ENCODE measurements around the gene ATP9B.

The ATP9B gene

DNA sequence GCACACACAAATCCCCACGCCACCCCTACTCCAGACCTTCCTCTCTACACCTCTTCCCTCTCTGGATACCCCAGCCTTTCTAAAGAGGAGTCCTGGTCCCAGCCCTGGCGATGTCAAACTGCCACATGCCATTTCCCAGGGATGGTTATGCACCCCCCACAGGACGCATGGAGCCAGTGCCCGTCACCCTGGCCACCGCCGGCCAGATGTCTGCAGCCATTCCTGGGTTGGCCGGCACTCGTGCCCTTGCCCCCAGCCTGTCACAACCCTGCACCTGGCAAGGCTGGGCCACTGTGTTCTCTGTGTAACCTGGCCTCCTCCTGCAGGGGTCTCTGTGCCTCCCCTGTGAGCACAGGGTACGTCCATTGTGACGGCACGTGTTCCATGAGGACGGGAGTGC, 268.4 kb downstream of the ATP9B start:
- Histone ChIP-seq H3K4me1 (ENCODE audit: control insufficient read depth, insufficient read depth, low read length, unreplicated experiment) (no peaks in the 10 kb centered on the region), H3K27ac (ENCODE audit: low read depth, low read length) (no peak overlapping the region), H3K36me3 (ENCODE audit: insufficient read depth, low read length) (peaks cover 26% of the 10 kb centered on the region; the same call in 1 of the 2 replicates)

DNA sequence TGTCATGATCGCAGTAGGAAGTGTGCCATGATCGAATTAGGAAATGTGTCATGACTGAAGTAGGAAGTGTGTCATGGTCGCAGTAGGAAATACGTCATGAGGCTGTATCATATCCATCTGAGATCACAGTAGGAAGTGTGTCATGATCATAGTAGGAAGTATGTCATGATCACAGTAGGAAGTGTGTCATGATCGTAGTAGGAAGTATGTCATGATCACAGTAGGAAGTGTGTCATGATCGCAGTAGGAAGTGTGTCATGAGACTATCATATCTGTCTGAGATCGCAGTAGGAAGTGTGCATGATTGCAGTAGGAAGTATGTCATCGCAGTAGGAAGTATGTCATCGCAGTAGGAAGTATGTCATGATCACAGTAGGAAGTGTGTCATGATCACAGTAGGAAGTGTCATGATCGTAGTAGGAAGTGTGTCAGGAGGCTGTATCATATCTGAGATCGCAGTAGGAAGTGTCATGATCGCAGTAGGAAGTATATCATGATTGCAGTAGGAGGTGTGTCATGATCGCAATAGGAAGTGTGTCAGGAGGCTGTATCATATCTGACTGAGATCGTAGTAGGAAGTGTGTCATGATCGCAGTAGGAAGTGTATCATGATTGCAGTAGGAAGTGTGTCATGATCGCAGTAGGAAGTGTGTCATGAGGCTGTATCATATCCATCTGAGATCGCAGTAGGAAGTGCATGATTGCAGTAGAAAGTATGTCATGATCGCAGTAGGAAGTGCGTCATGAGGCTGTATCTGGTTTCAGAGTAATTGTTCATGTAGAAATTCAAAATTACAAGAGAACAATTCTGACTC, 270.1 kb downstream of the ATP9B start:
- Histone ChIP-seq H3K27ac (ENCODE audit: low read depth, low read length) (no peak overlapping the region), H3K4me3 (ENCODE audit: low read depth, low read length) (no peak overlapping the region), H3K27me3 (ENCODE audit: insufficient read depth, low read length) (no peaks in the 10 kb centered on the region), H3K4me1 (ENCODE audit: control insufficient read depth, insufficient read depth, low read length, unreplicated experiment) (no peaks in the 10 kb centered on the region), H3K36me3 (ENCODE audit: insufficient read depth, low read length) (peaks cover 29% of the 10 kb centered on the region; the same call in 1 of the 2 replicates), H3K79me2 (ENCODE audit: control insufficient read depth, insufficient read depth, low read length, unreplicated experiment) (no peaks in the 10 kb centered on the region), H2AFZ (ENCODE audit: low read length, unreplicated experiment) (no peak overlapping the region)

More for the DNA sequence above, 268.4 kb downstream of the ATP9B start:
- Histone ChIP-seq H2AFZ (ENCODE audit: low read length, unreplicated experiment) (no peak overlapping the region), H3K27me3 (ENCODE audit: insufficient read depth, low read length) (no peaks in the 10 kb centered on the region), H3K4me3 (ENCODE audit: low read depth, low read length) (no peak overlapping the region), H3K79me2 (ENCODE audit: control insufficient read depth, insufficient read depth, low read length, unreplicated experiment) (no peaks in the 10 kb centered on the region)

DNA sequence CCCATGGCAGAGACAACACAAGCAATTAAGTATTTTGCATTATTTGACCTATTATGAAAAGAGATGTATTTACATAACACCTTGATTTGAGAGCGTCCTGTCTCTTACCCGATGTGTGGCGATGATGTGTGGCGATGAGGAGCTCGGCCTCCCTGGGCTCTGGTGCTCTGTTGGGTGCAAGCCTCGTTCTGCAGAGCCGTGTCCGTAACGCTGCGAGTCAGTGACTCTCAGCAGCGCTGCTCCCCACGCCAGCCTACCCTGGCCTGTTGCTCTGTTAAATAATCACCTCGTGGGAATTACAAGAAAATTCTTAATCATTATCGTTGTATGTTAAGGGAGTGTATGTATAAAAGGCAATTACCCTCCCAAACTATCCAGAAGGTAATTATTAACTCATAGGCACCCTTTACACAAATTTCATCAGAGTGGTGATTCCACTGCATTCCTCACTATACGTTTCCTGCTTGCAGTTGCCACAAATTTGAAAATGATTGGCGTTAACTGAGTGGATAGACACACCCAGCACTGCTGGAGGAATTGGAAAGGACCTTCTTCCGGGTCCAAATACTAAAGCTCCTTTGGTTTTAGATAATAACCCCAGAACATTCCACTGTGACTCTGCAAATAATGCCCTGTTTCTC, 274.5 kb downstream of the ATP9B start:
- H3K27me3 ChIP-seq (ENCODE audit: insufficient read depth, low read length) = no peaks in the 10 kb centered on the region
- peaks cover 4% of the 10 kb centered on the region for H3K4me1 ChIP-seq (ENCODE audit: control insufficient read depth, insufficient read depth, low read length, unreplicated experiment)
- H3K36me3 ChIP-seq (ENCODE audit: insufficient read depth, low read length) = peaks cover 27% of the 10 kb centered on the region; the same call in 1 of the 2 replicates
- no peak overlapping the region for H2AFZ ChIP-seq (ENCODE audit: low read length, unreplicated experiment)
- no peak overlapping the region for H3K27ac ChIP-seq (ENCODE audit: low read depth, low read length)
- H3K4me3 ChIP-seq (ENCODE audit: low read depth, low read length) = no peak overlapping the region
- H3K79me2 ChIP-seq (ENCODE audit: control insufficient read depth, insufficient read depth, low read length, unreplicated experiment) = no peaks in the 10 kb centered on the region

- peaks cover 4% of the 10 kb centered on the region for H3K4me1 ChIP-seq (ENCODE audit: control insufficient read depth, insufficient read depth, low read length, unreplicated experiment)
- H3K27ac ChIP-seq (ENCODE audit: low read depth, low read length) = no peak overlapping the region
- peaks cover 23% of the 10 kb centered on the region; the same call in 1 of the 2 replicates for H3K36me3 ChIP-seq (ENCODE audit: insufficient read depth, low read length)
- no peaks in the 10 kb centered on the region for H3K27me3 ChIP-seq (ENCODE audit: insufficient read depth, low read length)
- H3K79me2 ChIP-seq (ENCODE audit: control insufficient read depth, insufficient read depth, low read length, unreplicated experiment) = no peaks in the 10 kb centered on the region
- H3K4me3 ChIP-seq (ENCODE audit: low read depth, low read length) = no peak overlapping the region
- no peak overlapping the region for H2AFZ ChIP-seq (ENCODE audit: low read length, unreplicated experiment)
Observed at GRCh38 chr18:79344208-79344581, 275.0 kb downstream of the ATP9B start.

- no peak overlapping the region for H2AFZ ChIP-seq (ENCODE audit: low read length, unreplicated experiment)
- no peak overlapping the region for H3K4me3 ChIP-seq (ENCODE audit: low read depth, low read length)
- H3K27me3 ChIP-seq (ENCODE audit: insufficient read depth, low read length) = no peaks in the 10 kb centered on the region
- no peak overlapping the region for H3K27ac ChIP-seq (ENCODE audit: low read depth, low read length)
- H3K4me1 ChIP-seq (ENCODE audit: control insufficient read depth, insufficient read depth, low read length, unreplicated experiment) = peaks cover 4% of the 10 kb centered on the region
- H3K36me3 ChIP-seq (ENCODE audit: insufficient read depth, low read length) = peaks cover 20% of the 10 kb centered on the region; the same call in 1 of the 2 replicates
- H3K79me2 ChIP-seq (ENCODE audit: control insufficient read depth, insufficient read depth, low read length, unreplicated experiment) = no peaks in the 10 kb centered on the region
Observed at GRCh38 chr18:79345366-79345765, 276.2 kb downstream of the ATP9B start.

DNA sequence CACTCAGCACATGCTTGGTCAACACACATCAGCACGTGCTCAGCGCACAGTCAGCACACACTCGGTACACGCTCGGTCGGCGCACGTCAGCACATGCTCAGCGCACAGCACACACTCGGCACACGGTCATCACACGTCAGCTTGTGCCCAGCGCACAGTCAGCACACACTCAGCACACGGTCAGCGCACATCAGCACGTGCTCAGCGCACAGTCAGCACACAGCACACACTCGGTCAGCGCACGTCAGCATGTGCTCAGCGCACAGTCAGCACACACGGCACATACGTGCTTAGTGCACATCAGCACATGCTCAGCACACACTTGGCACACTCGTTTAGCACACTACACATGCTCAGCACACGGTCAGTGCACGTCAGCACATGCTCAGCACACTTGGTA, 276.8 kb downstream of the ATP9B start:
- Histone ChIP-seq H3K27ac (ENCODE audit: low read depth, low read length) (no peak overlapping the region), H3K27me3 (ENCODE audit: insufficient read depth, low read length) (no peaks in the 10 kb centered on the region), H3K79me2 (ENCODE audit: control insufficient read depth, insufficient read depth, low read length, unreplicated experiment) (no peaks in the 10 kb centered on the region)

DNA sequence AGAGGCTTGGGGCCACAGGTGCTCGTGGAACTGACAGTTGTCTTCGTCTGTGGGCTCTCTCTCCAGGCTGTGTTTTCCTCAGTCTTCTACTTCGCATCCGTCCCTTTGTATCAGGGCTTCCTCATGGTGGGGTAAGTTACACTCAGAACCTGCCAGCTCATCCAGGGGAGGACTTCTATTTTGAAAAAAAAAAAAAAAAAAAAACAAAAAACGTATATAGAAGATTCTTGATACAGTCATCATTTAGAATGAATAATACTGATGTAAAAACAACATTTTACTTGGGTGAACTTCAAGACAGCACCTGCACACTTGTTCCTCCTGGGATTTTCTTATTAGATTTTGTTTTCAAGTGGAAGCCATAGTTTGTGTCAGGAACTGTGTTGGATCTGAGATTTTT, 278.9 kb downstream of the ATP9B start:
- H3K36me3 ChIP-seq (ENCODE audit: insufficient read depth, low read length) = peaks cover 16% of the 10 kb centered on the region; the same call in 1 of the 2 replicates
- H3K79me2 ChIP-seq (ENCODE audit: control insufficient read depth, insufficient read depth, low read length, unreplicated experiment) = no peaks in the 10 kb centered on the region
- no peak overlapping the region for H3K27ac ChIP-seq (ENCODE audit: low read depth, low read length)
- H3K4me1 ChIP-seq (ENCODE audit: control insufficient read depth, insufficient read depth, low read length, unreplicated experiment) = peaks cover 4% of the 10 kb centered on the region
- H2AFZ ChIP-seq (ENCODE audit: low read length, unreplicated experiment) = no peak overlapping the region
- no peak overlapping the region for H3K4me3 ChIP-seq (ENCODE audit: low read depth, low read length)
- H3K27me3 ChIP-seq (ENCODE audit: insufficient read depth, low read length) = no peaks in the 10 kb centered on the region

More for the DNA sequence above, 276.8 kb downstream of the ATP9B start:
- Histone ChIP-seq H2AFZ (ENCODE audit: low read length, unreplicated experiment) (no peak overlapping the region), H3K36me3 (ENCODE audit: insufficient read depth, low read length) (peaks cover 16% of the 10 kb centered on the region; the same call in 1 of the 2 replicates), H3K4me1 (ENCODE audit: control insufficient read depth, insufficient read depth, low read length, unreplicated experiment) (peaks cover 4% of the 10 kb centered on the region), H3K4me3 (ENCODE audit: low read depth, low read length) (no peak overlapping the region)

DNA sequence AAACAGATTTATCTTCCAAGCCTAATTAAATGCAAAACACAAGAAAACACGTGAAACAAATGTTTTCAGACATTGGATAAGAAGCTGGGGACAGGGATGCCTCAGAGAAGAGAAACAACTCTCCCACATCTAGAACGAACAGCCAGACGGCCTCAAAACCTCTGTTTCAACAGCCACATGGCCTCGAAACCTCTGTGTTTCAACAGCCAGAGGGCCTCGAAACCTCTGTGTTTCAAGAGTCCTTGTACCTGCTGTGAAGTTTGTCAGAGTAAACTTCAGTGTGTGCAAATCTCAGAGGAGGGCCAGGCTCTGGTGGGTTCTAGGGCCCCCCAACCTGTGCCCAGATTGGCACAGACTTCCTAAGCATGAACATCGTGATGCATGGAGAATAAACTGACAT, 283.2 kb downstream of the ATP9B start:
- Histone ChIP-seq H3K4me3 (ENCODE audit: low read depth, low read length) (no peak overlapping the region), H2AFZ (ENCODE audit: low read length, unreplicated experiment) (no peak overlapping the region), H3K79me2 (ENCODE audit: control insufficient read depth, insufficient read depth, low read length, unreplicated experiment) (no peaks in the 10 kb centered on the region), H3K27me3 (ENCODE audit: insufficient read depth, low read length) (no peaks in the 10 kb centered on the region), H3K4me1 (ENCODE audit: control insufficient read depth, insufficient read depth, low read length, unreplicated experiment) (peaks cover 4% of the 10 kb centered on the region), H3K27ac (ENCODE audit: low read depth, low read length) (no peak overlapping the region), H3K36me3 (ENCODE audit: insufficient read depth, low read length) (no peaks in the 10 kb centered on the region)

DNA sequence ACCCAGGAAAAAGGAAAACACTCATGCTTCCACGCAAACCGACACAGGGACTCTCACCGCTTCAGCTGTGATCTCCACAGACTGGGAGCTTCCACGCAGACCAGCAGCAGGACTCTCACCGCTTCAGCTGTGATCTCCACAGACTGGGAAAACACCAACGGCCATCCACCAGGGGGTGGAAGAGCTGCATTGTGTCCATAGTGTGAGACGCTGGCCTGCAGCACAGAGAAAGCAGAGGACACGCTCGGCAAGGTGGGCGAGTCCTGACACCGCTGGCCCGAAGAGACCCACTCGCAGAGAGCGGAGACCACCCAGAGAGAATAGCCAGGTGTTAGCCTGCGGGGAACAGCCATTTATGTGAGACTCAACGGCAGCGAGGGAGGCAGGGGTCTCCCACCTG, 284.1 kb downstream of the ATP9B start:
- Histone ChIP-seq H3K27ac (ENCODE audit: low read depth, low read length) (no peak overlapping the region), H3K4me3 (ENCODE audit: low read depth, low read length) (no peak overlapping the region), H3K79me2 (ENCODE audit: control insufficient read depth, insufficient read depth, low read length, unreplicated experiment) (no peaks in the 10 kb centered on the region), H2AFZ (ENCODE audit: low read length, unreplicated experiment) (no peak overlapping the region), H3K4me1 (ENCODE audit: control insufficient read depth, insufficient read depth, low read length, unreplicated experiment) (no peaks in the 10 kb centered on the region), H3K36me3 (ENCODE audit: insufficient read depth, low read length) (no peaks in the 10 kb centered on the region), H3K27me3 (ENCODE audit: insufficient read depth, low read length) (no peaks in the 10 kb centered on the region)

GRCh38 chr18:79354350-79354749, 285.2 kb downstream of the ATP9B start:
- no peaks in the 10 kb centered on the region for H3K4me1 ChIP-seq (ENCODE audit: control insufficient read depth, insufficient read depth, low read length, unreplicated experiment)
- no peaks in the 10 kb centered on the region for H3K79me2 ChIP-seq (ENCODE audit: control insufficient read depth, insufficient read depth, low read length, unreplicated experiment)
- H3K27ac ChIP-seq (ENCODE audit: low read depth, low read length) = no peak overlapping the region
- no peaks in the 10 kb centered on the region for H3K36me3 ChIP-seq (ENCODE audit: insufficient read depth, low read length)
- H3K27me3 ChIP-seq (ENCODE audit: insufficient read depth, low read length) = no peaks in the 10 kb centered on the region
- no peak overlapping the region for H3K4me3 ChIP-seq (ENCODE audit: low read depth, low read length)
- no peak overlapping the region for H2AFZ ChIP-seq (ENCODE audit: low read length, unreplicated experiment)

All from ACC112 (cell line).